Natural killer cell (primary cell): ENCODE results near the gene CGN. TPM values are rescaled to one million over a fixed set of nuclear protein-coding genes. Genes with fewer than 3 reads are reported as not detected.

ENCODE experiments used
- ATAC-seq, 3 donors: fragments of 150-1000 bp in 2 of 3; fragments of 200-7000 bp in 1 of 3; cut with Tn5 transposase; 1 replicate in 1 of 3; 2 replicates in 2 of 3; pipeline ENCODE4 v1.10.0; 2021; ENCODE audit warnings: mild to moderate bottlenecking in 2 of 3, moderate library complexity in 2 of 3
- DNase-seq, 2 donors: peaks; one replicate each; pipeline versions ENCODE4 v3.0.0 to v3.0.0-alpha.2; 2013 to 2021; ENCODE audit warnings: mixed read lengths in 1 of 2
- H3K27ac ChIP-seq: one replicate; pipeline ENCODE4 v1.5.1; 2013; ENCODE audit warnings: mild to moderate bottlenecking, low read length
- H3K27me3 ChIP-seq: one replicate; pipeline ENCODE4 v1.6.1; 2013; ENCODE audit warnings: low read length; ENCODE audit not compliant: control insufficient read depth, insufficient read depth
- H3K36me3 ChIP-seq: one replicate; pipeline ENCODE4 v1.6.1; 2013; ENCODE audit warnings: low read length; ENCODE audit not compliant: control insufficient read depth, insufficient read depth
- H3K4me1 ChIP-seq: one replicate; pipeline ENCODE4 v1.6.1; 2013; ENCODE audit warnings: low read length; ENCODE audit not compliant: control insufficient read depth, insufficient read depth
- H3K4me3 ChIP-seq: one replicate; pipeline ENCODE4 v1.5.1; 2013; ENCODE audit warnings: low read length
- H3K9me3 ChIP-seq: one replicate; pipeline ENCODE4 v1.6.1; 2013; ENCODE audit warnings: low read length; ENCODE audit not compliant: control insufficient read depth, insufficient read depth
- H3K27ac Mint-ChIP-seq, 2 donors: one replicate each; pipeline ENCODE4 v1.8.0; 2022; ENCODE audit warnings: mild to moderate bottlenecking in 2 of 2, mixed read lengths in 2 of 2, moderate library complexity in 1 of 2
- H3K27me3 Mint-ChIP-seq, 2 donors: one replicate each; pipeline ENCODE4 v1.8.0; 2022; ENCODE audit warnings: low read depth in 2 of 2, mixed read lengths in 2 of 2
- H3K36me3 Mint-ChIP-seq: one replicate; pipeline ENCODE4 v1.8.0; 2022; ENCODE audit warnings: mixed read lengths
- H3K4me1 Mint-ChIP-seq, 2 donors: one replicate each; pipeline ENCODE4 v1.8.0; 2022; ENCODE audit warnings: mixed read lengths in 2 of 2
- H3K4me3 Mint-ChIP-seq: one replicate; pipeline ENCODE4 v1.8.0; 2022; ENCODE audit warnings: mild to moderate bottlenecking, moderate library complexity, mixed read lengths
- H3K9me3 Mint-ChIP-seq, 2 donors: one replicate each; pipeline ENCODE4 v1.8.0; 2022; ENCODE audit warnings: mixed read lengths in 2 of 2
- CTCF ChIP-seq: fragments of 200-600 bp; IDR thresholded peaks from one replicate; pipeline ENCODE4 v1.8.0; 2022; ENCODE audit warnings: antibody characterized with exemption
- WGBS: methylation state at CpG from one replicate; pipeline ENCODE4 v1.1.7; 2013; ENCODE audit warnings: missing lambda C conversion rate; ENCODE audit not compliant: insufficient coverage; 5-methylcytosine and 5-hydroxymethylcytosine counted together
- intact Hi-C: fragments of 100-400 bp; cut with micrococcal nuclease; formaldehyde crosslinking; loops from one replicate; pipeline ENCODE4 v1.14.2; 2022
- total RNA-seq, 4 donors: library from RNA; stranded (reverse); fragments of 120-200 nt in 1 of 4; gene quantifications; one replicate each; pipeline versions ENCODE4 v1.2.3 to v1.2.4, GENCODE V29; 2013 to 2022

CGN gene
- total RNA-seq, 3 donors from 2014 or later (not counting 1 experiment from before 2014, with no cell fraction given): 0.07 to 0.80 TPM; not detected in 1

GRCh38 chr1:151479462-151479861 lies 31.7 kb upstream of the CGN start:
- Mint-ChIP-seq H3K27me3 (peaks cover 8% of the 10 kb centered on the region in 2 donors), H3K4me1 (no peaks in the 10 kb centered on the region), H3K4me3 (no peak overlapping the region), H3K27ac (no peak overlapping the region), H3K9me3 (no peaks in the 10 kb centered on the region), H3K36me3 (no peaks in the 10 kb centered on the region)
- Histone ChIP-seq H3K4me3 (no peak overlapping the region), H3K36me3 (no peaks in the 10 kb centered on the region), H3K27me3 (no peaks in the 10 kb centered on the region), H3K9me3 (no peaks in the 10 kb centered on the region), H3K27ac (no peak overlapping the region), H3K4me1 (no peaks in the 10 kb centered on the region)
- WGBS: 95% methylated on average over 5 of the region's 5 CpGs
- ATAC-seq: no peak
- no peak for TF ChIP-seq CTCF
- intact Hi-C loops: no loop called here
- DNase-seq: no peak

GRCh38 chr1:151482017-151482416 lies 29.2 kb upstream of the CGN start:
- no peak for TF ChIP-seq CTCF
- H3K4me1 Mint-ChIP-seq: no peaks in the 10 kb centered on the region
- ATAC-seq (no peak), DNase-seq (no peak)
- Histone ChIP-seq H3K9me3 (no peaks in the 10 kb centered on the region), H3K36me3 (no peaks in the 10 kb centered on the region), H3K4me1 (no peaks in the 10 kb centered on the region), H3K27me3 (no peaks in the 10 kb centered on the region), H3K27ac (no peak overlapping the region), H3K4me3 (no peak overlapping the region)
- intact Hi-C loops: no loop called here
- no peak overlapping the region for H3K4me3 Mint-ChIP-seq
- H3K9me3 Mint-ChIP-seq: no peaks in the 10 kb centered on the region
- WGBS: 100% methylated on average over 1 of the region's 1 CpG
- no peaks in the 10 kb centered on the region for H3K36me3 Mint-ChIP-seq
- peaks cover 3 to 8% of the 10 kb centered on the region in 2 donors for H3K27me3 Mint-ChIP-seq
- H3K27ac Mint-ChIP-seq: no peak overlapping the region

GRCh38 chr1:151485685-151486255 lies 25.4 kb upstream of the CGN start:
- Histone ChIP-seq H3K36me3 (no peaks in the 10 kb centered on the region), H3K4me3 (no peak overlapping the region), H3K9me3 (no peaks in the 10 kb centered on the region), H3K27me3 (no peaks in the 10 kb centered on the region), H3K4me1 (no peaks in the 10 kb centered on the region), H3K27ac (no peak overlapping the region)
- no peak for ATAC-seq
- 86% methylated on average over 5 of the region's 5 CpGs for WGBS
- H3K9me3 Mint-ChIP-seq: no peaks in the 10 kb centered on the region
- DNase-seq: no peak
- intact Hi-C loops: no loop called here
- no peaks in the 10 kb centered on the region for H3K36me3 Mint-ChIP-seq
- H3K4me3 Mint-ChIP-seq: no peak overlapping the region
- H3K27me3 Mint-ChIP-seq: peaks cover 0 to 3% of the 10 kb centered on the region in 2 donors
- TF ChIP-seq CTCF: no peak
- no peak overlapping the region for H3K27ac Mint-ChIP-seq
- H3K4me1 Mint-ChIP-seq: no peaks in the 10 kb centered on the region

GRCh38 chr1:151486557-151486956 lies 24.6 kb upstream of the CGN start:
- no peak overlapping the region for H3K4me3 ChIP-seq
- H3K4me1 ChIP-seq: no peaks in the 10 kb centered on the region
- Mint-ChIP-seq H3K9me3 (no peaks in the 10 kb centered on the region), H3K27ac (no peak overlapping the region), H3K27me3 (peaks cover 0 to 3% of the 10 kb centered on the region in 2 donors), H3K4me3 (no peak overlapping the region), H3K4me1 (no peaks in the 10 kb centered on the region), H3K36me3 (no peaks in the 10 kb centered on the region)
- 69% methylated on average over 1 of the region's 1 CpG for WGBS
- ATAC-seq (no peak), DNase-seq (no peak)
- H3K36me3 ChIP-seq: no peaks in the 10 kb centered on the region
- H3K27ac ChIP-seq: no peak overlapping the region
- intact Hi-C loops: no loop called here
- no peaks in the 10 kb centered on the region for H3K27me3 ChIP-seq
- no peak for TF ChIP-seq CTCF
- H3K9me3 ChIP-seq: no peaks in the 10 kb centered on the region
